Colonic mucosa (tissue), 4 donors: ENCODE measurements around the gene CFAP43. TPM values are rescaled to one million over a fixed set of nuclear protein-coding genes. Genes with fewer than 3 reads are reported as not detected.
"Not testable (repeated sequence)": the region's sequence is repeated elsewhere in the genome, so short reads cannot be mapped to it uniquely, and the experiment has no call there.

Experiments
- DNase-seq: peaks from one replicate; pipeline ENCODE4 v3.0.0-alpha.2; 2020
- H3K27ac ChIP-seq: fragments of 200-600 bp; one replicate; pipeline ENCODE4 v1.8.0; 2021
- H3K27me3 ChIP-seq: fragments of 200-600 bp; one replicate; pipeline ENCODE4 v1.8.0; 2021
- H3K36me3 ChIP-seq: fragments of 200-600 bp; one replicate; pipeline ENCODE4 v1.8.0; 2021
- H3K4me1 ChIP-seq: fragments of 200-600 bp; one replicate; pipeline ENCODE4 v1.8.0; 2021; ENCODE audit warnings: mild to moderate bottlenecking
- H3K4me3 ChIP-seq: fragments of 200-600 bp; one replicate; pipeline ENCODE4 v1.8.0; 2021
- H3K9ac ChIP-seq, 2 donors: one replicate each; pipeline ENCODE4 v1.7.0; 2013; ENCODE audit warnings: control low read depth in 2 of 2, low read depth in 2 of 2, low read length in 2 of 2
- H3K9me3 ChIP-seq: fragments of 200-600 bp; one replicate; pipeline ENCODE4 v1.8.0; 2021
- intact Hi-C: fragments of 100-400 bp; cut with DNase I; formaldehyde crosslinking; loops from one replicate; pipeline ENCODE4 v1.14.1; 2022
- total RNA-seq, 2 donors: library from RNA; stranded (reverse); fragmentation: NEBNext Ultra II Directional in 1 of 2; extraction: Animal tissue kit (Norgen Biotek cat#: 25700) in 1 of 2; gene quantifications; one replicate each; pipeline ENCODE4 v1.2.1, GENCODE V29; 2021
- TF ChIP-seq, protein P1 (sequence below): fragments of 200-600 bp; IDR thresholded peaks from one replicate; pipeline ENCODE4 v1.8.0; 2022; ENCODE audit warnings: antibody characterized with exemption, mild to moderate bottlenecking
- donor health status: healthy.
- donor health status: DM: no; HTN: no; CAD: no.
- donor health status: DM: no; HTN: no; CAD: no.

The CFAP43 gene
- total RNA-seq, 2 donors from 2014 or later, result 0.16 to 0.49 TPM

DNA sequence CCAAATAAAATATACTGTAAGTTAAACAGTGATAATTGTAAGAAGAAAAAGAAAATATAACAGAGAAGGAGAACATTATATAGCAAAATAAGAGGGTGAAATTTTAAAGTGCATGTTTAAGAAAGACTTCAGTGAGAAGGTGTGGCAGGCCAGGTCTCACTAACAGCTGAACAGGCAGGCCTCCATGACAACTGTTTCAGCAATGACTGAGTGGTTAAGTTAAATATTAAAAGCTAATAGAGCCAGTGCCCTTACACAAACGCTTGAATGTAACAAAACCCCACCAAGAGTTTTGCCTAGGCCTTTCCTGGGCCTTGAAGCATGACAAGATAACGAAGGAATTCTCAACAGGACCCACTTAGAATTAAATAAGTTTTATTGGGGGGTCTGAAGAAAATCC is 32.6 kb downstream of the CFAP43 start:
- H3K9ac ChIP-seq, result no peak overlapping the region
- H3K4me1 ChIP-seq, result no peaks in the 10 kb centered on the region
- intact Hi-C loops, result no loop called here
- H3K4me3 ChIP-seq, result no peak overlapping the region
- H3K36me3 ChIP-seq, result no peaks in the 10 kb centered on the region
- H3K27ac ChIP-seq, result no peak overlapping the region
- H3K9me3 ChIP-seq, result no peaks in the 10 kb centered on the region
- DNase-seq, result no peak
- TF ChIP-seq, protein P1, sequence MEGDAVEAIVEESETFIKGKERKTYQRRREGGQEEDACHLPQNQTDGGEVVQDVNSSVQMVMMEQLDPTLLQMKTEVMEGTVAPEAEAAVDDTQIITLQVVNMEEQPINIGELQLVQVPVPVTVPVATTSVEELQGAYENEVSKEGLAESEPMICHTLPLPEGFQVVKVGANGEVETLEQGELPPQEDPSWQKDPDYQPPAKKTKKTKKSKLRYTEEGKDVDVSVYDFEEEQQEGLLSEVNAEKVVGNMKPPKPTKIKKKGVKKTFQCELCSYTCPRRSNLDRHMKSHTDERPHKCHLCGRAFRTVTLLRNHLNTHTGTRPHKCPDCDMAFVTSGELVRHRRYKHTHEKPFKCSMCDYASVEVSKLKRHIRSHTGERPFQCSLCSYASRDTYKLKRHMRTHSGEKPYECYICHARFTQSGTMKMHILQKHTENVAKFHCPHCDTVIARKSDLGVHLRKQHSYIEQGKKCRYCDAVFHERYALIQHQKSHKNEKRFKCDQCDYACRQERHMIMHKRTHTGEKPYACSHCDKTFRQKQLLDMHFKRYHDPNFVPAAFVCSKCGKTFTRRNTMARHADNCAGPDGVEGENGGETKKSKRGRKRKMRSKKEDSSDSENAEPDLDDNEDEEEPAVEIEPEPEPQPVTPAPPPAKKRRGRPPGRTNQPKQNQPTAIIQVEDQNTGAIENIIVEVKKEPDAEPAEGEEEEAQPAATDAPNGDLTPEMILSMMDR, result no peak
- no peaks in the 10 kb centered on the region for H3K27me3 ChIP-seq

DNA sequence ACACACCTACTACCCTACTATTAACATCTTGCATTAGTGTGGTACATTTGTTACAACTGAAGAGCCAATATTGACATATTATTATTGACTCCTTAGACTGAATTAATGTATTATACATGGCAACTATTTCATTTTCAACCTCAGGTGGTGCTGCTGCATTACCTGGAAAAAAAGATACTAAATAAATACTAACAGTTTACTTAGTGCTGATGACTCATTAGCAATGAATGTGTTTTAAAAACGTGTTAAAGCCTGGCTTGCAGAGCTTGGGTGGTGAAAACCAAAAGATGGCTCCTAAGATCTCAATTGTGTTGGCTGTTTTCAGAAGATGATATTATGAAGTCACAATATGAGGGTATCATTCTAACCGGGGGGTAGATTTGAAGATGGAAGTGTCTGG is 34.8 kb downstream of the CFAP43 start:
- H3K4me1 ChIP-seq, result no peaks in the 10 kb centered on the region
- no peak overlapping the region for H3K9ac ChIP-seq
- H3K36me3 ChIP-seq, result no peaks in the 10 kb centered on the region
- no peaks in the 10 kb centered on the region for H3K9me3 ChIP-seq
- intact Hi-C loops, result no loop called here
- H3K27me3 ChIP-seq, result no peaks in the 10 kb centered on the region
- no peak overlapping the region for H3K27ac ChIP-seq
- H3K4me3 ChIP-seq, result no peak overlapping the region
- no peak for DNase-seq
- TF ChIP-seq, protein P1, result no peak

DNA sequence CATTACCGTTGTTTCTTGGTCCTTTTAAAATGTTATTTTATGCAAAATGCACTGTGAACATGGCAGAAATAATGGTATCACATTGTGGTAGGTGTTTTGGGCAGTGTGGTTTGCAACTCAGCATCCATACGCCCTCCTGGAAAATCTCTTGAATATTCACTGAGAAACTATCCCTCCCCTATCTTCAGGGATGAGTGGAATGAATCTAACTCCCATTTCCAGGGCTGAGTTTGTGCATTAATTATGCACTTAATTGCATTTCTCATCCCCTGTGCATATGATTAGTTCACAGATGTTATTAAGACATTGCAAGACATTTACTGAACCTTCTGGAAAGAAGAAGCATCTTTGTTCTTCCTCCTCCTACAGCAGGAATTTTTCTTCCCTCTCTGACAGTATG is 36.5 kb downstream of the CFAP43 start:
- Histone ChIP-seq H3K4me1 (no peaks in the 10 kb centered on the region), H3K27me3 (no peaks in the 10 kb centered on the region), H3K9me3 (no peaks in the 10 kb centered on the region), H3K4me3 (no peak overlapping the region), H3K27ac (no peak overlapping the region), H3K9ac (no peak overlapping the region), H3K36me3 (no peaks in the 10 kb centered on the region)
- TF ChIP-seq, protein P1, result no peak
- intact Hi-C loops, result no loop called here
- DNase-seq, result no peak

DNA sequence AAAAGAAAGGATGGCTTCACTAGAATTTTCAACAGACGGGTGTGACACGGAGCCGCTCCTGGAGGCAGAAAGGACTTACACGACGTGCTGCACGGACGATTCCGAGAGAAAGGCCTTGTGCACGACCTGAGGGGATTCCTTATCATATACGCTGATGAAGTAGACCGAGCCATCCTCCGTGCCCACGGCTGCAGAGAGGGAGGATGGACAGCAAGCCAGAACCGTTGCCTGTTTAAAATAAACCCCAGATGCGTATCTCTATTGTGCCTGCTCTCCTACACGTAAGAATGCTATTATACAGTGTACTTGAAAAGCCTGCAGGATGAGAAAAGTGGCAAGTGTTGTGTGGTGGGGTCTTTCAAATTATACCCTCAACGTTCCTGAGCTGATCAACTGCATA is 38.4 kb downstream of the CFAP43 start:
- DNase-seq, result no peak
- no peak overlapping the region for H3K27ac ChIP-seq
- no peaks in the 10 kb centered on the region for H3K36me3 ChIP-seq
- TF ChIP-seq, protein P1, result no peak
- H3K4me1 ChIP-seq, result no peaks in the 10 kb centered on the region
- H3K9me3 ChIP-seq, result no peaks in the 10 kb centered on the region
- no peaks in the 10 kb centered on the region for H3K27me3 ChIP-seq
- intact Hi-C loops, result no loop called here
- H3K9ac ChIP-seq, result no peak overlapping the region
- H3K4me3 ChIP-seq, result no peak overlapping the region

DNA sequence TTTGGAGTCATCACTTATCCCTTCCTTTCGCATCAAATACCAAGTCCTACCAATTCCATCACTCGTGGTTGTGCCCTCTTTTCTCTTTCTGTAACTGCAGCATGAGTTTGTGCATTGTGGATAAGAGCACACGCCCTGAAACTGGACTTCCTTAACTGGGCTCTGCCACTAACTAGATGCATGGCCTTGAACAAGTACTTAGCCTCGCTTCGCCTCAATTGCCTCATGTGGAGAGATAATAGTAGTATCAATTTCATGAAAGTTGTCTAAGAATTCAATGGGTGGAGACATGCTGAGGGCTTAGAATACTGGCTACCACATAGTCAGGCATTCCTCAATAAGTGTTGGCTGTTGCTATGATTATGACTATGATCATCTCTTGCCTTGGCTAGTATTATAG is 41.5 kb downstream of the CFAP43 start:
- intact Hi-C loops, result no loop called here
- H3K4me1 ChIP-seq, result no peaks in the 10 kb centered on the region
- H3K27ac ChIP-seq, result no peak overlapping the region
- H3K4me3 ChIP-seq, result no peak overlapping the region
- H3K36me3 ChIP-seq, result no peaks in the 10 kb centered on the region
- no peak overlapping the region for H3K9ac ChIP-seq
- H3K9me3 ChIP-seq, result no peaks in the 10 kb centered on the region
- H3K27me3 ChIP-seq, result no peaks in the 10 kb centered on the region
- TF ChIP-seq, protein P1, result no peak
- no peak for DNase-seq

DNA sequence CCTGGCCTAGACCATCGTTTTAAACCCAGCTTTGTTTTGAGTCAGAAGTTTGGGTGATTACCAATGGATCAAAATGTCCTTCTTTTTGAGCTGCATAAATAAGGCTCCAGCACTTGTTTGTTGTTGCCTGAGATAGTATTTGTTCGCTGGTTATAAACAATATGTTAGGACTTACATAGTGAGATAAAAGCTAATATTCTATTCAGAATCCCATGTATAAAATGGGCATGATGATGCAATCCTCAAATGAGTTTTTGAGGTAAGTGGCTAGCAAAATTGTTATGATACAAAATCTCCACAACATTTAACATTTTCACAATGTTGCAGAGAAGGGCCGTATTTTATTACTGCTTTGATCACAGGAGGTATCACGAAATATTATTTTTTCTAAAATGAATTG is 48.5 kb downstream of the CFAP43 start:
- TF ChIP-seq, protein P1, result no peak
- no peaks in the 10 kb centered on the region for H3K27me3 ChIP-seq
- no peak overlapping the region for H3K9ac ChIP-seq
- no peaks in the 10 kb centered on the region for H3K36me3 ChIP-seq
- no peak overlapping the region for H3K4me3 ChIP-seq
- H3K9me3 ChIP-seq, result no peaks in the 10 kb centered on the region
- no peak overlapping the region for H3K27ac ChIP-seq
- no peak for DNase-seq
- intact Hi-C loops, result no loop called here
- no peaks in the 10 kb centered on the region for H3K4me1 ChIP-seq

DNA sequence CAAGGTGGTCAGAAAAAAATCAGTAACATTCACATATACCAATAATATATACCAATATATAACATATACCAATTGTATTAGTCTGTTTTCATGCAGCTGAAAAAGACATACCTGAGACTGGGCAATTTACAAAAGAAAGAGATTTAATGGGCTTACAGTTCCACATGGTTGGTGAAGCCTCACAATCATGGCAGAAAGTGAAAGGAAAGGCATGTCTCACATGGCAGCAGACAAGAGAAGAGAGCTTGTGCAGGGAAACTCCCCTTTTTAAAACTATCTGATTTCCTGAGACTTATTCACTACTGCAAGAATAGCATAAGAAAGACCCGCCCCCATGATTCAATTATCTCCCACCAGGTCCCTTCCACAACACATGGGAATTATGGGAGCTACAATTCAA is 58.0 kb downstream of the CFAP43 start:
- intact Hi-C loops, DNase-seq, H3K9ac ChIP-seq: not testable (repeated sequence)

More for the DNA sequence above, 58.0 kb downstream of the CFAP43 start:
- H3K4me3 ChIP-seq, H3K4me1 ChIP-seq, H3K9me3 ChIP-seq, H3K36me3 ChIP-seq, H3K27me3 ChIP-seq, H3K27ac ChIP-seq: not testable (repeated sequence)
